Activated naive CD8-positive, alpha-beta T cell treated with anti-CD3 and anti-CD28 coated beads, Interleukin-2, amount 50 U/mL, for 16 hours (primary cell): ENCODE results near the gene VPREB3.

Experiments used
- DNase-seq: peaks from one replicate; pipeline ENCODE4 v3.0.0-alpha.2; 2020; ENCODE audit warnings: low read depth, low spot score

The VPREB3 gene

DNA sequence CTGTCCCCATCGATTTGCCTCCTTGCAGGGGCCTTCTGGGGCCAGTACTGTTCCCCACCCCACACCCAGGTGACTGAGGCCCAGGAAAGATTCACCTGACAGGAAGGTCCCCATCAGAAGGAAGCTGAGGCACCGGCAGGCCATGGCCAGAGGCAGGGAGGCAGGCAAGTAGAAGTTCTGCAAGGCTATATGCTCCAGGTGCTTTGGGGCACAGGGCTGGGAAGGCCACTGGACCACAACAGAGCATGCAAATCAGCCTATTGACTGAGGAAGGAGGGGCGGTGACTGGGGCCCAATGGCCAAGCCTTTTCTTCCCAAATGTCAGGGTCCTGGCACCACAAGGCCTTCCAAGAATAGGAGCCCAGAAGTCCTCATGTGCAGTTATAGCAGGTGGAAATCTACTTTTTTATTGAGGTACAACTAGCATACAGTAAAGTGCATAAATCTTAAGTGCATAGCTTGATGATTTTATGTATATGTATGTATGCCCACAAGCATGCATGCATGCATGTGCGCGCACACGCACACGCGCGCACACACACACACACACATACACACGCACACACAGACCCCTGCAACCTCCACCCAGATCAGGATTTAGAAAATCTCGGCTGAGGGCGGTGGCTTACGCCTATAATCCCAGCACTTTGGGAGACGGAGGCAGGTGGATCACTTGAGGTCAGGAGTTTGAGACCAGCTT is at the start of gene VPREB3:
Gene VPREB3, minus strand, starts transcription at position 206 of the 700 bp plus-strand sequence. Its CDS starts 62 bp downstream, at position 144.
- DNase-seq = no peak

DNA sequence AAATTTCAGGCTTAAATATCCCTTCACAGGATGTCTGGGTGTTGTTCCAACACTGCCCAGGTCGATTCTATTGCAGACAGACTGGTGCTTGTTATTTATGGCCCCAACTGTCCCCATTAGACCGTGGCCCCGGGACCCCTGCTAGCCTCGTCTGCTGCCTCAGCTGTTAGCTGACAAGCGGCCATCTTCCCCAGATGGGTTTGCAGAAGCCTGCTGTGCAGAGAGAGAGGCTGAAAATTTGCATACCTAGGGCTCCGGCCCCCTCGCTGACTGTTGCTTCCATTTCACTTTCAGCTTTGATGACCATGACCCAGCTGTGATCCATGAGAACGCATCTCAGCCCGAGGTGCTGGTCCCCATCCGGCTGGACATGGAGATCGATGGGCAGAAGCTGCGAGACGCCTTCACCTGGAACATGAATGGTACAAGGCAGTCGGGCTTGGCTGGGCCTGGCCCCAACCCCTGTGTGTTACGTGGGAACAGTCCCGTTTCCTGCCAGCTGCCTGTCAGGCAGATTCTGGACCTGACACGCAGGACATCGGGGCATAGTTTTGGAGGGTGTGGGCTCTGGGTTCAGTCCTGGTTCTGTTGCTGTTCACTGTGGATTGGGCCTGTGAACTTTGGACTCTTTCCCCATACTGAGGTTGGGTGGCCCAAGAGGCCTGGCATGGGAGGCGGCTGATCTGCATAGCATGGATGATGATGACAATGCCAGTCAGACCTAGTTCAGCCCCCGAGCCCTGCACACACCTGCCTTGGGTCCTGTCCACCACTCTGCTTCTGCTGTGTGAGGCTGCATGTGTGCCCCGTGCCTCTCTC is 49.0 kb upstream of the VPREB3 start:
- DNase-seq = no peak

GRCh38 chr22:23801886-23802377 is 47.7 kb upstream of the VPREB3 start:
- DNase-seq = no peak

GRCh38 chr22:23801238-23801821 is 47.1 kb upstream of the VPREB3 start:
- no peak for DNase-seq

- DNase-seq = no peak
Measured at GRCh38 chr22:23800297-23801237, 46.3 kb upstream of the VPREB3 start.

DNA sequence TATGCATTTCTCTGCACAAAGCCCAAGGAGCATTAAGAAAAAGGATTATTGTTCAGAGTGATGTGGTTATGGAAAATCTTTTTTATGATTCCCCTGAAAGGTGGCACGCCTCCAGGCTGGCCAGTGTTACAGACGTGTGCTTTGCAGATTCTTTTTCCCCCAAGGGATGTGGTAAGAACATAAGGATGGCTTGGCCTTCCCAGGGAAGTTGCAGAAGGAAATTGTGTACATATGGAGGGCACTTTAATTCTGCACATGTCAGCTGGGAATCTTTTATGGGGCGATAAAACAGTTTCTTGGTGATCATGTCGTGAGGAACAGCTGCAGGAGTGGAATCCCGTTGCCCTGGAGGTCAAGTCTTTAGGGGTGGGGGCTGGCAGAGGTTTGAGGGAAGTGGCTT is 42.2 kb upstream of the VPREB3 start:
- no peak for DNase-seq

- DNase-seq = no peak
Measured at GRCh38 chr22:23793326-23793725, 39.1 kb upstream of the VPREB3 start.

DNA sequence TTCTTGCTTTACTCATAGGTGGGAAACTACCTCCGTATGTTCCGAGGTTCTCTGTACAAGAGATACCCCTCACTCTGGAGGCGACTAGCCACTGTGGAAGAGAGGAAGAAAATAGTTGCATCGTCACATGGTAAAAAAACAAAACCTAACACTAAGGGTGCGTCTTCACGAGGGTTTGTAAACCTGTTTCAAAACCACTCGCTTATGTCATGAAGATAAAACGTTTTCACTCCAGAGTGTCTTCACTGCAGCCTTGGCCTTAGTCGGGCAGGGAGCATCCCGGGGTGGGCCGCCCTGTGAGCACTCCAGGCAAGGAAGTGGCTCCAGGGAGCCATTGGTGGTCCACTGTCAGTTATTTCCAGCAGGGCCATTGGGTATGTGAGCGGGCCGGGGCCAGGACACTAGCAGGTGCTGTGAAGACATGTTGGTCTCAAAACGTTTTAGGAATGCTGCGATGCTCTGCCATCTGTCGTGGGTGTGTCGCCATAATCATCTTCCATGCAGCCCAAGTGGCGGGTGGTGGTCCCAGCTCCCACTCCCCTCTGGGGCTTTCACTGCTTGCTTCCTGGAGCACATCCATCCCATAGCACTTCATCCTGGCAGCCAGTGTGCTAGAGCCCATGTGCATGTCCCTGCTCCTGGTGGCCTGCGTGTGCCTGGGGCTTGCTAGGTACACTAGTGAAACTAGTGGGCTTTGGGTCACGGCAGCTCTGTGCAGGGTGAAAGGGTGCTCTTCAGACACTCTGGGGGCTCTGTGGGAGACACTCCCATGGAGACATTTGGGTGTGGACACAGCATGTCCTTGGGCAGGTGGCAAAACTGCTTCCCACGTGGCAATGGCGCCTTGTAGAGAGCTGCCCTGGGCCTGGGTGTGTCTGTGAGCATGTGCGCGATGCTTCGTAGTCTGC is 37.8 kb upstream of the VPREB3 start:
- DNase-seq = no peak

DNA sequence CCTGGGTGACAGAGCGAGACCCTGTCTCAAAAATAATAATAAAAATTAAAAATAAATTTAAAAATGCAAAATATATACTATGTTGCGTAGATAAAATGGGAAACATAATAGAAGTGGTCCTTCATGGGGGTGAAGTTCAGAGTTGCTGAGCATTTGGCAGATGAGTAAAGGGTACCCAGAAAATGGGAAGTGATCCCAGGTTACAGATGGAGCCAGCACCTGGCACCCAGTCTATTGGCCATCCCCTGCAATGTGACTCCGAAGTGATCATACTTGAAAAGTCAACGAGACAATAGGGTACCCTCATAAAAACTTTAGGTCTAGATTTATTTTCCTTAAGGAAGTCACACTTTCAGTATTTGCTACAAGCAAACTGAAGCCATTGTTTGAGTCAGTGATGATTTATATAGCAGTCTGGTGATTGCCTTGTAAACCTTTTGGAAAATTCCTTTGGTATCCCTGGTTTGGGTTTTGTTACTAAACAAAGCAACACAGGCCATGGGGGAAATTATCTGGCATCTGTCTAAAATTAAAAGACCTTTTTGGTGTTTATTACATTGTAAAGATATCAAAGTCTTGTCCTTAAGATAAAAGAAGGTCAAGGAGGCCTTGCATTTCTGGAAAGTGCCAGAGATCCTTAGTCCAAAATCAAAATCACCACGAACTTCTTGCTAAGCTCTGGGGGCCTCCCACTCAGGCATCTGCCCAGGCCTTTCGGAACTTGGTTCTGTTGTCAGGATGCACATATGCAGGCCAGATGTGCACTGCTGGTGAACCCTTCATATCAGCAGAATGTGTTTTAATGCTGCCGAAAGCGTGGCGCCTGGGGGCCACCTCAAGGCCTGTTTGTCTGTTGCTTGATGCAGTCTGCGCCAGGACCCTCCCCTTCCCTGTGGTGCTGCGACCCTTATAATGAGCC is 36.9 kb upstream of the VPREB3 start:
- no peak for DNase-seq

DNA sequence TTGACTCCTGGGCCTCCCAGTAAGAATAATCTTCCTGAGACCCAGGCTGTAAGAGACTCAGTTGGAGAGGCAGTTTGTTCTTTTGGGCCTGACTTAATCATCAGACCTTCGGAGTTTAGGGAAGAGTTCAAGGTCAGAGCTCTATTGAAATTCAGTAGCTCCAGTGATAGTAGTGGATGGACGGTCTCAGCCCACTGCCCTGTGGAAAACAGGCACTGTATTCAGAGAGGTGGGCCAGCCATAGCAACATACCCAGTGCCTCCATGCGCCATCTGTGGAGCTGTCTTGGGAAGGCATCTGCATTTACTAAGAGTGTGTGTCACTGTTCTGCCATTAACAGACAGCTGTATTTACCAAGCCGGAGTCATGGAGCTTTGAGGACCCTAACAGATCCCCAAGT is 35.4 kb upstream of the VPREB3 start:
- no peak for DNase-seq

DNA sequence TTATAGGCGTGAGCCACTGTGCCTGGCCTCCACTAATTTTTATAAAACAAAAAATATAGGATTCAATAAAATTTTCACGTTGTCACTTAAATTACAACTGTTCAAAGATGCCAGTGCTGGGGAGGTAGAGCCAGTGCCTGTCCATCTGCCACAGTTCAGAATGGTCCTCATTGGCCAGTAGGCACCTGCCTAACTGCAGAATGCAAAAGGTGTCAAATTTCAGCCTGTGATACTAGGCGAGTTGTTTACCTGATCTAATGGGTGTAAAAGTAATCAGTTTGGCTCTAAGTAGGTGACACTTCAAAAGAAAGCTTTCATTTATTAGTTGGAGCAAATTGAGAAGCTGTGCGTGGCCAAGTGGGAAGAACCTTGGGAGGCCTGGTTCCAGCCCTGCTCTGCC is 34.9 kb upstream of the VPREB3 start:
- no peak for DNase-seq

GRCh38 chr22:23787910-23788309 is 33.7 kb upstream of the VPREB3 start:
- no peak for DNase-seq

DNA sequence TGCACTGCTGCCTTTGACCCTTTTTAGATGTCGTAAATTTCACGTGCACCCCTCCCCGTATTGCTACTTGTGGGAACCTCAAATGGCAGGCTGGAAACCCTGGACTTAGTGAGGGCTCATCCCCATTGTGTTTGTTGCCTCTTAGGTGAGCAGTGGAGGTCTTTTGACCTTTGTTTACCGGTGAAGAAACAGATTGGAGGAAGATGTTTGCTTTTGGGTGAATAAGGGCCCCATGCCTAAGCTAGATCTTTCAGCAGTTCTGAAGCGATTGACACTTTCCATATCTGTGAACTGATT is 33.3 kb upstream of the VPREB3 start:
- no peak for DNase-seq

- peak; percentile 72 for DNase-seq
Measured at GRCh38 chr22:23786752-23787599, 32.8 kb upstream of the VPREB3 start, which contains the start of gene SMARCB1. Gene SMARCB1, plus strand, starts transcription at chr22:23786966. Its CDS starts 204 bp downstream, at chr22:23787170.

- DNase-seq = no peak
Measured at GRCh38 chr22:23786261-23786710, 32.1 kb upstream of the VPREB3 start.

- no peak for DNase-seq
Measured at GRCh38 chr22:23784215-23784732, 30.0 kb upstream of the VPREB3 start.

DNA sequence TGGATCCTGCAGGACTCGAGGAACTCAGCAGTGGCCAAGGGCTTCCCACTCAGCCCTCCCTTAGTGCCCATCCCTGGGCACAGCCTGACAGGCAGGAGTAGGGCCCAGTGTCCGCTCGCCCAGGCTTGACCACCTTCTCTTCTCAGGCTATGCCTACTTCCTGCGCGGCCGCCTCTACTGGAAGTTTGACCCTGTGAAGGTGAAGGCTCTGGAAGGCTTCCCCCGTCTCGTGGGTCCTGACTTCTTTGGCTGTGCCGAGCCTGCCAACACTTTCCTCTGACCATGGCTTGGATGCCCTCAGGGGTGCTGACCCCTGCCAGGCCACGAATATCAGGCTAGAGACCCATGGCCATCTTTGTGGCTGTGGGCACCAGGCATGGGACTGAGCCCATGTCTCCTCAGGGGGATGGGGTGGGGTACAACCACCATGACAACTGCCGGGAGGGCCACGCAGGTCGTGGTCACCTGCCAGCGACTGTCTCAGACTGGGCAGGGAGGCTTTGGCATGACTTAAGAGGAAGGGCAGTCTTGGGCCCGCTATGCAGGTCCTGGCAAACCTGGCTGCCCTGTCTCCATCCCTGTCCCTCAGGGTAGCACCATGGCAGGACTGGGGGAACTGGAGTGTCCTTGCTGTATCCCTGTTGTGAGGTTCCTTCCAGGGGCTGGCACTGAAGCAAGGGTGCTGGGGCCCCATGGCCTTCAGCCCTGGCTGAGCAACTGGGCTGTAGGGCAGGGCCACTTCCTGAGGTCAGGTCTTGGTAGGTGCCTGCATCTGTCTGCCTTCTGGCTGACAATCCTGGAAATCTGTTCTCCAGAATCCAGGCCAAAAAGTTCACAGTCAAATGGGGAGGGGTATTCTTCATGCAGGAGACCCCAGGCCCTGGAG is 29.3 kb upstream of the VPREB3 start:
- DNase-seq = no peak
